Astrocyte of the cerebellum (primary cell): Measurements from ENCODE around the gene FBN3.

Source experiments
- DNase-seq: peaks from one replicate; pipeline ENCODE4 v3.0.0-alpha.2; 2011; ENCODE audit warnings: low read depth
- H3K4me3 ChIP-seq: 2 replicates; pipeline ENCODE4 v1.5.1; 2011; ENCODE audit warnings: mild to moderate bottlenecking, low read depth, low read length, moderate library complexity
- in situ Hi-C: cut with HindIII; loops from 2 replicates; pipeline ENCODE4 v1.10.0; 2017; ENCODE audit warnings: low sequenced_read_pairs
- TF ChIP-seq, protein P1 (sequence below): IDR thresholded peaks from 2 replicates; pipeline ENCODE4 v1.5.1; 2012; ENCODE audit warnings: low read length, low read depth, moderate library complexity, mild to moderate bottlenecking; ENCODE audit errors: missing control alignments

The FBN3 gene

GRCh38 chr19:8131517-8131916 is 17.9 kb downstream of the FBN3 start:
- in situ Hi-C loops = no loop called here
- TF ChIP-seq, protein P1, sequence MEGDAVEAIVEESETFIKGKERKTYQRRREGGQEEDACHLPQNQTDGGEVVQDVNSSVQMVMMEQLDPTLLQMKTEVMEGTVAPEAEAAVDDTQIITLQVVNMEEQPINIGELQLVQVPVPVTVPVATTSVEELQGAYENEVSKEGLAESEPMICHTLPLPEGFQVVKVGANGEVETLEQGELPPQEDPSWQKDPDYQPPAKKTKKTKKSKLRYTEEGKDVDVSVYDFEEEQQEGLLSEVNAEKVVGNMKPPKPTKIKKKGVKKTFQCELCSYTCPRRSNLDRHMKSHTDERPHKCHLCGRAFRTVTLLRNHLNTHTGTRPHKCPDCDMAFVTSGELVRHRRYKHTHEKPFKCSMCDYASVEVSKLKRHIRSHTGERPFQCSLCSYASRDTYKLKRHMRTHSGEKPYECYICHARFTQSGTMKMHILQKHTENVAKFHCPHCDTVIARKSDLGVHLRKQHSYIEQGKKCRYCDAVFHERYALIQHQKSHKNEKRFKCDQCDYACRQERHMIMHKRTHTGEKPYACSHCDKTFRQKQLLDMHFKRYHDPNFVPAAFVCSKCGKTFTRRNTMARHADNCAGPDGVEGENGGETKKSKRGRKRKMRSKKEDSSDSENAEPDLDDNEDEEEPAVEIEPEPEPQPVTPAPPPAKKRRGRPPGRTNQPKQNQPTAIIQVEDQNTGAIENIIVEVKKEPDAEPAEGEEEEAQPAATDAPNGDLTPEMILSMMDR = no peak
- DNase-seq = no peak
- no peak overlapping the region for H3K4me3 ChIP-seq

DNA sequence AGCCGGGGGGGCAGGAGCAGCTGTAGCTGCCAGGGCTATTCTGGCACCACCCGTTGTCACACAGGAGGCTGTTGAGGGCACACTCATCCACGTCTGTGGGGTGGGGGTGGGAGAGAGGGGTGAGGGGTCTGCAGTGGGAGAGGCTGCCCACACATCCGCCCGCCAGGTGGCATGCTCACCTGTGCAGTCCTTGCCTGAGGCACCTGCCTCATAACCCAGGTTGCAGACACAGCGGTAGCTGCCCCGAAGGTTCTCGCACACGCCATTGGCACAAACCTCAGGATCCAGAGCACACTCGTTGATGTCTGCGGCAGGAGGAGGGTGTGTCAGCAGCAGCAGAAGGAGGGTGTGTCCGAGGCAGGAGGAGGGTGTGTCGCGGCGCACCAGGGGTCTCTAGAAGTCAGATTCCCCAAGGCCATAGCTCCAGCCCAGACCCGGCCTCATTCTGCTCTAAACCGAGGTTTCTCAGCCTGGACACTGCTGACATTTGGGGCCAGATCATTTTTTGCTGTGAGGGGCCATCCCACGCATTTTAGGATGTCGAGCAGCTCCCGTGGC is 20.3 kb downstream of the FBN3 start:
- DNase-seq = no peak
- in situ Hi-C loops = no loop called here
- no peak overlapping the region for H3K4me3 ChIP-seq
- TF ChIP-seq, protein P1 = no peak

- in situ Hi-C loops = no loop called here
Measured at GRCh38 chr19:8128551-8128950, 20.8 kb downstream of the FBN3 start.

GRCh38 chr19:8127311-8127710 is 22.1 kb downstream of the FBN3 start:
- in situ Hi-C loops = no loop called here
- TF ChIP-seq, protein P1 = no peak
- no peak for DNase-seq
- H3K4me3 ChIP-seq = no peak overlapping the region

More at GRCh38 chr19:8128551-8128950, 20.8 kb downstream of the FBN3 start:
- H3K4me3 ChIP-seq = no peak overlapping the region
- no peak for DNase-seq
- TF ChIP-seq, protein P1 = no peak

DNA sequence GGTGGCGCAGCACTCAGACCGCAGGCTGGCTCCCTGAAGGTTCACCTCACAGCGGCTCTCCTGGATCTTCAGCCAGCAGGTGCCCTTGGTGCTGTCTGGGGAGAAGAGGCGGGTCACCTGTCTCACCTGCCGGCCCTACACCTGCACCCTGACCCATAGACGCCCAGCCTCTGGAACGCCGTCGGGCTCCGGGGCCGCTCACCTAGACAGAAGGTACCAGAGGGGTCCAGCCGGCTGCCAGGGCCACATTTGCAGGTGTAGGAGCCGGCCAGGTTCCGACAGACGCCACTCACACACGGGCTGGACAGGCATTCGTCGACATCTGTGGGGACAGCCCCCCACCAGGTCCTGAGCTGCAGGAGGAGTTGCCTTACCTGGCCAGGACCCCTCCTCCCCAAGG is 22.9 kb downstream of the FBN3 start:
- TF ChIP-seq, protein P1 = no peak
- DNase-seq = no peak
- in situ Hi-C loops = no loop called here
- no peak overlapping the region for H3K4me3 ChIP-seq

GRCh38 chr19:8126008-8126407 is 23.4 kb downstream of the FBN3 start:
- TF ChIP-seq, protein P1 = no peak
- DNase-seq = no peak
- no peak overlapping the region for H3K4me3 ChIP-seq
- in situ Hi-C loops = no loop called here

DNA sequence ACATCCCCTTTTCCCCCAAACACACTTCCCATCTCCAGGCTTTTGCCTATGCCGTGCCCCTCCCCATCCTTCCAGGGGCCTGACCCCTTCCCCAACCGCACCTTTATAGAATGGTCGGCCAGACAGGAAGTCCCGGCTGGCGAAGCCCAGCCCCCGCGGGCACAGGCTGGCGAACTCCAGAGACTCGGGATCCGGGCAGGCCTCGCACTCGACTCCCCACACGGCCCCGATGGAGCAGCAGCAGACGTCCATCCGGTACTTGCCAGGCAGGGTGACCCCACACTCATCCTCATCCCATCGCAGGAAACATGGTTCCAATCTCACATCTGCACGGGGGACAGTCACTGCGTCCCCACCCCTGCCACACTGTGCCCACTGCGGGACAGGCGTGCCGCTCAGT is 25.7 kb downstream of the FBN3 start:
- TF ChIP-seq, protein P1 = no peak
- in situ Hi-C loops = no loop called here

More for the DNA sequence above, 25.7 kb downstream of the FBN3 start:
- no peak overlapping the region for H3K4me3 ChIP-seq
- DNase-seq = no peak
